ENCODE results near the gene FRY. TPM values are rescaled to one million over a fixed set of nuclear protein-coding genes. Genes with fewer than 3 reads are reported as not detected.
A peak's percentile ranks its signal among the peaks of the same experiment; 100 is the strongest.

Gene FRY
- total RNA-seq, 1 donor from 2014 or later = 88.8 TPM

DNA sequence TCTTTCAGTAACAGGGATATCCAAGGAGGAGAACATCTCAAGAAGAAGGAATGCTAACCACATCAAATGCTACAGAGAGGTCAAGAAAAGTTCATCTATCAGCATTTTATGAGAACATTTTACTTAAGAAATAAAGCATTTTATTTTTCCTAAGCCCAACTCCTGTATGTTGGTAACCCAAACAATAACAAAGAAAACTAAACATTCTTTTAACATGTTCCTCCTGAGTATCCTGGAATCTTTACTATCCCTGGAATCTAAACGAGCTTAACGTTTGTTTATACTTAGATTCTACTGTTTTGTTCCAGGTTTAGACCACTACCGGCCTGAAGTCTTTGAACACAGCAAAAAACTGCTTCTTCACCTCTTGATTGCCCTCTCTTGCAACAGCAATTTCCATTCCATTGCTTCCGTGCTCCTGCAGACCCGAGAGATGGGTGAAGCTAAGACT, 193.9 kb downstream of the FRY start:
- no peak for DNase-seq (ENCODE audit: low spot score)
- intact Hi-C loops (cut with DNase I) = no loop called here
- ATAC-seq = peak; percentile 63

DNA sequence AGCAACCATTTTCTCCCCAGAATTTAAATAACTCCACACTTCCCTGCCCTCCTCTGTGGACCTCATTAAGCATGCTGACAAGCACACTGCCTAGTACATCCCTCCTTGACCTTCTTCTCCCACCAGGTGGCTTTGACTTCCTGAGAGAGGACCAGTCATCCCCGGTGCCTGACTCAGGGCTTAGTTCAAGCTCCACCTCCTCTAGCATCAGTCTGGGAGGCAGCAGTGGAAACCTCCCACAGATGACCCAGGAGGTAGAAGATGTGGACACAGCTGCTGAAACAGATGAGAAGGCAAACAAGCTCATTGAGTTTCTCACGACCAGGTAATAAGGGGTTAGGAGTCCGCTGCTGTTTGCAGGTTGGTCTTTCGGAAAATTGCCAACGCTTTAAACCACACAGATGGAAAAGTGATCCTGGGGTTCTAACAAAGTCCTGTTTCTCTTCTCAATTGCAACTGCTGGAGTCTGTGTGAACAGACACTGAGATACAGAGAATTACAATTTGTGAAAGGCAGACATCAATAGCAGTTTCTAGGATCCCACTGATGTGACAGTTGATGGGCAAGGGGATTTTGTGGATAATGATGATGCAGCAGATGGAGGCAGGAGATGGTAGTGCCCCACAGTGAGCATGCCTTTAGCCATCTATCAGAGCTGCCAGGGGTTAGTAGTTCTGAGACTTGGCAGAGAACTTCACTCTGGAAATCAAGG, 196.9 kb downstream of the FRY start:
- no peak for ATAC-seq
- no peak for DNase-seq (ENCODE audit: low spot score)
- intact Hi-C loops (cut with DNase I) = no loop called here

DNA sequence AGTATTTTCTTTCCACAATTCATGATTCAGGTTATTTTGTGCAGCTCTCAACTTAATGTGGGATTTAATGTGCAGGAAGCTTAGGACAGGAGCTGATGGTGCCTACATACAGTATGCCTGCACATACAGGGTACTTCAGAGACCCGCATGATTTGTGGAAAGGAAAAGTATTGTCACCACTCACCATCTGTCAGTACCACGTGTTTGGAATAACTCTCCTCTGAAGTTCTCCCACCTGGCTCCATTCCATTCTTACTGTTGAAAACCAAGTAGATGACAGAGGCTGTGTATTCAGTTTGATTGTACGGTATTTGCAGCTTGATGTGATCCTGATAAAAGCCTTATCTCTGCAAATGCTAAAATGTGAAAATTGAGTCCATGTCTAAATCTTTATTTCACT, 197.9 kb downstream of the FRY start:
- ATAC-seq (no peak), DNase-seq (ENCODE audit: low spot score) (no peak)
- intact Hi-C loops (cut with DNase I) = no loop called here

DNA sequence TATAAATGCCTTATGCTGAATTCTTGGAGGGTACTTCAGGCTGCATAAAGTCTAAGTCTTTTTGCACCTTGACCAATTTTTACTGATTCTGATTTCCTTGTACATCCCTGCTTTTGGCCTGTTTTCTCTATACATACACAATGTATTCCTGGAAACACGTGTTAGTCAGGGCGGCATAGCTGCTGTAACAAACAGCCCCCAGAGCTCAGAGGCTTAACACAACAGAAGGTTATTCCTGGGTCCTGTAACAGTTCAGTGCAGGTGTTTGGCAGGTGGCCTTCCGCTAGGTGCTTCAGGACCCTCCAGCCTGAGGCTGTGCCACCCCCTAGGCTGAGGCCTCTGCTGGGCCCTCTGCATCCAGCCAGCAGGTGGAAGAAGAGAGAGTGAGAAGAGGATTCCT, 200.7 kb downstream of the FRY start:
- intact Hi-C loops (cut with DNase I) = no loop called here
- DNase-seq (ENCODE audit: low spot score) (no peak), ATAC-seq (no peak)

DNA sequence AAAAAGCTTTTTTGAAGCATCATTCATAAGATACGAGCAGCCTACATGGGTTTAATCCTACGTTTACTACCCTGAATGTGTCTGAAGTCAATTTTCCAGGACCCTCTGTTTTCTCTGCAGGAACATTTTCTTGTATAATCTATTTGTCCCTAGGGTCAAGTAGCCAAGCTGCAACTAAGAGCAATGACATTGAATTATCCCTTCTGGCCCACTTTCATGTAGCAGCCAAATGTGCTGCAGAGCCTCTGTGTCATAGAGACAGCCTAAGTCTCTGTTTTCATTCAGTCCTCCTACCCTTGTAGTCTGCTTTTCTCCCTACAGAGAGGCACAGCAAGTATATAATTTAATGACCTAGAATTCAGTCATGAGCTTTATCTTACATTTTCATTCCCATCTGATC, 201.5 kb downstream of the FRY start:
- no peak for ATAC-seq

DNA sequence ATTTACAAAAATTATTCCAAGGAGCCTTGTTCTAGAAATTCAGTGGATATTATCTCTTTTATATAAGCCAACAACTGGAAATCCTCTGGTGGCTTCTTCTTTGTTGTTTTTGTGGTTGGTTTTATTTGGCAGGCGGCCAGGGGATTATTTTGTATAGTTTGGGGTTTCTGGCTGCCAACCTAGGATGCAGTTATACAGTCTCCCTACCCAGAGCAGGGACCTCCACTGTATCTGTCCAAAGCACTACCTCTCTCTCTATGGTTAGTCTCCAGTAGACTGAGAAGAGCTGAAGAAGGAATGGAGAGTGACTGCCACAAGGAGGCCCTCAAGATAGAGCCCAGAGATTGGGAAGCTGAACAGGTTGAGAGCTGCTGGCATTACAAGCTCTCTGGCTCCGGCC, 203.3 kb downstream of the FRY start:
- no peak for ATAC-seq

More for the DNA sequence above, 201.5 kb downstream of the FRY start:
- no peak for DNase-seq (ENCODE audit: low spot score)
- intact Hi-C loops (cut with DNase I) = no loop called here

DNA sequence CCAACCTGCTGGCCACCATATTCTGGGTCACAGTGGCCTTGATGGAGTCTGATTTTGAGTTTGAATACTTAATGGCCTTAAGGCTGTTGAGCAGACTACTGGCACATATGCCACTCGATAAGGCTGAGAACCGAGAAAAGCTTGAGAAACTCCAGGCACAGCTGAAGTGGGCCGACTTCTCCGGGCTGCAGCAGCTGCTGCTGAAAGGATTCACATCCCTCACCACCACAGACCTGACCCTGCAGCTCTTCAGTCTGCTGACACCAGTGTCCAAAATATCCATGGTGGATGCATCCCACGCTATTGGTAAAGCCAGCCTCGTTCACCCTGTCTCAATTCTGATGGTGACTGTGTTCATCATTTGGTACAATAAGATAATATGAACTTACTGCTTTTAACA, 206.1 kb downstream of the FRY start:
- ATAC-seq = no peak
- intact Hi-C loops (cut with DNase I) = no loop called here
- no peak for DNase-seq (ENCODE audit: low spot score)

More for the DNA sequence above, 203.3 kb downstream of the FRY start:
- DNase-seq (ENCODE audit: low spot score) = no peak
- intact Hi-C loops (cut with DNase I) = no loop called here

DNA sequence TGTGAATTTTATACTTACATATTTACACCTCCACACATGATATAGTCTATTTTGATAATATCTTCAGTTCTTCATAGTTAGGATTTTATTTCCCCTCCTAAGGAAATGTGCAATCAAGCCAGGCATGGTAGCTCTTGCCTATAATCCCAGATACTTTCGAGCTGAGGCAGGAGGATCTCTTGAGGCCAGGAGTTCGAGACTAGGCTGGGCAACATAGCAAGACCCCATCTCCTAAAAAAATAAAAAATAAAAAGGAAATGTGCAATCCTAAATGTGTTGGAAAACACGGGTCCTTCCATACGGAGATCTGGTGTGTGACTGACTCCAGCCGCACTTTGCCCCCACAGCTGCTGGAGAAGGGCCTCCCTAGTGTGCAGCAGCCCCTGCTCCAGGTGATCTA, 212.1 kb downstream of the FRY start:
- DNase-seq (ENCODE audit: low spot score) (no peak), ATAC-seq (no peak)

DNA sequence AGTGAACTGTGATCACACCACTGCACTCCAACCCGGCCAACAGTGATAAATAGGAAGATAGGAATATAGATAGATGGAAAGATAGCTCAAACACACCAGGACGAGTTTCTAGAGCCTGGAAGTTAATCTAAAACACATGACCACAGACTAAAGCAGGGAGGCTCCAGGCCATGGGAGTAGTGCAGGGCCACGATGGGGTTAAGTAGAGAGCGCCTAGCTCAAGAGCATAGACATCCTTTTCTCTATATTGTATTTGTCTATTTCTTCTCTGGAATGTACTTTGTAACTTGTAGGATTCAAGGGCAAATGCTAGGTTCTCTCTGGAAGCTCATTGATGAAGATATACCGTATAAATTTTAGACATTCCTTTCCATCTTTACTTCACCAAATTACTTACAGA, 214.0 kb downstream of the FRY start:
- DNase-seq (ENCODE audit: low spot score) (no peak), ATAC-seq (no peak)
- intact Hi-C loops (cut with DNase I) = no loop called here

More for the DNA sequence above, 212.1 kb downstream of the FRY start:
- intact Hi-C loops (cut with DNase I) = no loop called here

DNA sequence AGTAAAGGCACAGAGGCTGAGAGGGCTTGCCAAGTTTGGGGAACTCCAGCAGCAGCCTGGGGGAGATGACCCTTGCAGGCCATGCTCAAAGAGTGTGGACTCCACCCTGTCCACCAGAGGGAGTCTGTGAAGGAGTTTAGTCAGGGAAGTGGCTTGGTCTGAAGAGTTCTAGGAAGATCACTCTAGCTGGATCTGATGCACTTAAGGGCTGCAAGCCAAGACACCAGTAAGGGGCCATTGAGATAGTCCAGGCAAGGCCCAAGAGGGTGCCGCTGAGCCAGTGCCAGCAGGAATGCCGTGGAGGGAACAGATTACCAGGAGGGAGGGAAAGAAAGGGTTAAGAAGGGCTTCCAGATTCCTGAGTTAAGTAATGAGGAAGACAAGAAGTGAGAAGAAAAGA, 214.9 kb downstream of the FRY start:
- peak; percentile 70 for DNase-seq (ENCODE audit: low spot score)
- intact Hi-C loops (cut with DNase I) = no loop called here

DNA sequence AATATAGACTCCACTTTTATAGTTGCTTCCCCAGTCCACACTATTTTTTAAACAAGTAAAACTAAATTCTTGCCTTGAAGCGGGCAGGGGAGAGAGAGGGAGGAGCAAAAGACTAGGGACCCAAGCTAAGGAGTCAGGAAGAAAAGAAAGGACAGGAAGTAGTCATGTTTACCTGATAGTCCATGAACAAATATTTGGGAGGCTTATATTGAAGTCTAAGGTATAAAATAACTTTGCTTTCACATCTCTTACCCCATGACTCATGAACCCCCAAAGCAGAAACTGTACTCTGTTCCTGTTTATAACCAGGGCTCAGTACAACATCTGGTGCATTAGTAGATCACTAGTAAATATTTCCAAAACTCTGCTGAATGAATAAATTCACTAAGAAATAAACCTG, 216.3 kb downstream of the FRY start:
- ATAC-seq (no peak), DNase-seq (ENCODE audit: low spot score) (no peak)
- intact Hi-C loops (cut with DNase I) = no loop called here

More for the DNA sequence above, 214.9 kb downstream of the FRY start:
- ATAC-seq = peak; percentile 87

DNA sequence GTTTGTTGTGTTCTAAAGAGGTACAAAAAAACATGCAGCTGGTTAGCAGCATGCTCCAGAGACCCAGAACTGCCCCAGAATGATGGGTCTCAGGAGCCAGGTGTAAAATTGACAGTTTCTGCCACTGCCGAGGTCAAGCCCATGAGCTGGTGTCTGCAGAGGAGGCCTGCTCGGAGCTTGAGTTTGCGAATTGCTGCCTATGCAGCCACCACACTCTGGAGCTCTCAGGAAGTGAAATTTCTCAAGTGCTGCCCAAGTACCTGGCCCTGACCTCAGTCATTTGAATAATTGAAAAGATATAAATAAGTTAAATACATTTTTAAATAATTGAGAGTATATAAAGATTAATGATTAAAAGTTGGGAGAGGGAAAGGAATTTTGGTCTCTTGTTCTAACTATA, 217.2 kb downstream of the FRY start:
- ATAC-seq (no peak), DNase-seq (ENCODE audit: low spot score) (no peak)
- intact Hi-C loops (cut with DNase I) = no loop called here

DNA sequence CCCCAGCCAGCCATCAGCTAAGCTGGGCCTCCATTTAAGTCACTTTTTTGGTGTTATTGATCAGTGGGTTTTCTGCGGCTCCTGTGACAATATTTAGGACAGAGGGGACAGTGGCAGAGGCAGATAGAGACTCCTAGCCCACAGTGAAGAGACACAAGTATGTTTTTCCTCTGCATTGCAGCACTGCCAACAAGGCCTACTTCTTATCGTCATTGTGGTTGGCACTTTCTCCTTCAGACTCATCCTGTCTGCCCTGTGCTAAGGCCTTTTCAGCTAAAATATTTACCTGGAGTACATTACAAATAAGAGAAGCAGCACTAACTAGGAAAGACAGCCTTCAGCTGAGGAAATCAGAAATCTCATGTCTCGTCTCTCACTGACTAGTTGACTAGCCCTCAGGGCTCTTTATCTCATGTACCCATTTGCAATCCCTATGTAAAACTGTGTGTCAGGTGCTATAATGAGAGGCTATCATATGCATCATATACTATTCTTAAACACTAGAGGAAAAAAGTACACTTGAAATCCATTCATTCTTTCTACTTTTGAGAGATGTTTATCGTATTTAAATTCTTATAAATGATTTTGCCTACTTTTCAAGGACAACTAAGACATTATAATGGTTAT, 221.4 kb downstream of the FRY start:
- intact Hi-C loops (cut with DNase I) = no loop called here
- DNase-seq (ENCODE audit: low spot score) (no peak), ATAC-seq (no peak)

DNA sequence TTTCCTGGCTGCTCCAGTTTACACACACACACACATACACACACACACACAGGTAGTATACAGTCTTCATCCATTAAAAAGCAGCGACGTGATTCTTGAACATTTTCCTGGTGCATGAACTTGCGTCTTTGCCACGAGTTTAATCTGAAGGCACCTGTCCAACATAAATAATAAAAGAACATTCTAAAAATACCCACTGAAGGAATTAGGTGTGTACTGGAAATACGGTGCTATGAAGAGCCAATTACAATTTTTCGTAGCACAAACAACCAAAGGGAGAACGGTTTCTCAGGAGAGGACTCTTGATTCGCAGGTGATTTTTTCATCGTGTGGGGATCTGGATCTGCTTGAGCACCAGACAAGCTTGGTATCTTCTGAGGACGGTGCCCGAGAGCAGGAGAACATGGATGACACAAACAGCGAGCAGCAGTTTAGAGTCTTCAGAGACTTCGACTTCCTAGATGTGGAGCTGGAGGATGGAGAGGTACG, 222.4 kb downstream of the FRY start:
- intact Hi-C loops (cut with DNase I) = no loop called here
- ATAC-seq (peak; percentile 72), DNase-seq (ENCODE audit: low spot score) (no peak)

DNA sequence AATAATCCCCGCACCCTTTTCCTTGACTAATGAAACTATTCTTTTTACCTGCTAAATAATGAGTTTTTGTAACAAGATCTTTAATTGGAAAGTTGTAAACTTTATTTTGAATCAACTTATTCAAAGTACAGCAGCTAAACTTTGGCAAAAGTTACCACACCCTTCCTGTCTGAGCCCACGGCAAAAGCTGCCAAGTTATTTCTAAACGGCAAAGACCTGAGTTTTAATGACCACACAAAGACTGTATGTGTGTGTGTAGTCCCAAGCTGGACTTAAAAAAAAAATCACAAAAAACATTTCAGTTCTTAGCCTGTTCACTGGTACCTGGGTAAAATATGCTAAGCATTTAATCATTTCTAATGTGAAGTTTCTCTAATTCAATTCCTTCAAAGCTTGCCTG, 222.8 kb downstream of the FRY start:
- peak; percentile 48 for ATAC-seq
- intact Hi-C loops (cut with DNase I) = no loop called here

DNA sequence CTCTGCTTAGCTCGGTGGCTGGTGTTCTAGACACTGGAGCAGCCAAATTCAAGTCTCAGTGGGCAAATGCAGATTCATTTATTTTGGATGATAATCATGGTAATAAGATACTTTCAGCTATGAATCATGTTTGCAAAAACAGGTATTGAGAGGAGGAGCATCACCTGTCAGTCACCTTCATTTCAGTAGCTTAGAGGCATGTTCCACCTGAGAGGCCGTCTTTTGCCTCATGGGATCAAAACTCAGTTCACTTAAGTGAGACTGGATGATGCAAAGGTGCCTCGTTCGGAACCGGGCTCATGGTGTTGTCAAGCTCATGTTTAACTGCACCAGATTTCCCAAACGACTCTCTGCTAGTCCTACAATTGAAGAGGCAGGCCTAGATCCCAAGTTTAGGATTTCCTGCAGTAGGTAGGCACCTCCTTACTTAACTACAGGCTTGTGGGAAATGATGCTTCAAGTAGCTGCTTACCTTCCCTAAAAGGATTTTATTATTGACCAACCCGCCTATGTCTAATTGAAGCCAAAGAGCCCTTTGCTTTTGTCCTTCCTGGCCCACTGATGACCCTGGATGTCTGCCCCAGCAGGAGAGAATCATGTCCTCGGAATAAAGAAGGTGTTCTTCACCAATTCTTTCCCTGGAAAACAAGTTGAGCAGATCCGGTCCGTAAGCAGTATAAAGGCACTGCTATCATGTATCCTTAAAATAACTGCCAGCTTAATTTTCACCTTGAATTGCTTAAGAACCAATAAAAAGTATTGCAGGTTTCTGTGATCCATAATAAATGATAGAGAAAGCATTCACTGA, 223.5 kb downstream of the FRY start:
- no peak for ATAC-seq
- DNase-seq (ENCODE audit: low spot score) = no peak
- intact Hi-C loops (cut with DNase I) = no loop called here

More for the DNA sequence above, 222.8 kb downstream of the FRY start:
- no peak for DNase-seq (ENCODE audit: low spot score)

DNA sequence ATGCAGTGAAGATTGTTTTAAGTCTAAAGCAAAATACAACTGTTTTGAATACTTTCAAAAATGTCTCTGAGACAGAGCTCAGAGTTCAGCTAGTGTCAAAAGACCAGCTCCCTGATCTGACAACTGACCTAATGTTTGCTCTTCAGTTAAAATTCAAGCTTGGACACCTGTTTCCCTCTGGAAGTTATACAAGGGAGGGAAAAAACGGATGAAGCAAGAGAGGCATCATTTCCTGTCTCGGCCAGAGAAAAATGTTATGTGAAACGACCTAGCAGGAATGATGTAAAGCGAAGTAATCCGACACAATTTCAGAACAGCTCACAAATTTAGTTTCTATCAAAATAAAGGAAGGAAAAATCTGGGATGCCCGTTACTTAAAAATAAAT, 224.1 kb downstream of the FRY start:
- no peak for DNase-seq (ENCODE audit: low spot score)
- intact Hi-C loops (cut with DNase I) = no loop called here
- ATAC-seq = peak; percentile 35

DNA sequence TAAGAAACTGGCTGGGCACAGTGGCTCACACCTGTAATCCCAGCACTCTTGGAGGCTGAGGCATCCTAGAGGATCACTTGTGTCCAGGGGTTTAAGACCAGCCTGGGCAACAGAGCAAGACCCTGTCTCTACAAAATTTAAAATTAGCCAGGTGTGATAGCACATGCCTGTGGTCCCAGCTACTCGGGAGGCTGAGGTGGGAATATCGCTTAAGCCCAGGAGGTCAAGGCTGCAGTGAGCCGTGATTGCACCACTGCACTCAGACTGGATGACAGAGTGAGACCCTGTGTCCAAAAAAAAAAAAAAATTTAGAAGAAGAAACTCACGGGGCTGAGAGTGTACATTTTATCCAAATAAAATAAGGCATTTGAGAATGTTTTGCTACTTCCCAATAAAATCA, 224.7 kb downstream of the FRY start:
- intact Hi-C loops (cut with DNase I) = no loop called here
- DNase-seq (ENCODE audit: low spot score) = no peak
- ATAC-seq = no peak

DNA sequence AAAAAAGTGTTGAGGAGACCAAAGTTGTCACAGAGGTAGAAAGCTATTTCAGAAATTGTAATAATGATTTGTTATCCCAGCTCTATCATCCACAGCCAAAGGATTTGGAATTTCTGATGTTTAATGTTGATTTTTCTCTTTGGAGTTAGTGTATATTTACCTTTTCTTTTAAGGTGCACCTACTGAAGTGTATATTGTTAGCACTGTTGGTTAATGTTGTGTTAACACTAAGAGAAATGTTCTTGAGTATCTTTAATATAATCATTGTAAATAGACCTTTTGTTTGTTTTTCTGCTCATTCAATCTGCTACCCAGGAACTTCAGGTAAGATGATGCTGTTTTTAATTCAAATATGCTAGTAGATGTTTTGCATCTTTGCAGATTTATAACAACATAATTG, 226.1 kb downstream of the FRY start:
- intact Hi-C loops (cut with DNase I) = no loop called here
- ATAC-seq (no peak), DNase-seq (ENCODE audit: low spot score) (no peak)

DNA sequence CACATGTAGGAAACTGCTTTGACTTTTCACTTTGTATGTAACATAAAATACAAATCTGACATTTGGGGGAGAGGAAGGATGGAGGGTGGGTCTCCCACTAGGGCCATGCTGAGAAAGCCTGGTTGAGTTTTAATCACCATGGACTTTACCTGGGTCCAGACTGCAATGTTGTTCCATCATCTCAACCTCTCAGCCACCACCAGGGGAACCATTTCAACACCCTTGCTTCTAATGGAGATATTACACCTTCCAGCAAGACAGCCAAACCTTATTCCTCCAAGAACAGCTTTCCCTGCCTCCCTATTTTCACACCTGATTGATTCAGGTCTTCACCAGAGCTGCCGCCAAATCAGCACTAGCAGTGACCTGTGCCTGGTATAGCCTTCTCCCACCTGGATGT, 227.5 kb downstream of the FRY start:
- intact Hi-C loops (cut with DNase I) = no loop called here
- no peak for ATAC-seq
- DNase-seq (ENCODE audit: low spot score) = no peak
